Activated naive CD4-positive, alpha-beta T cell treated with anti-CD3 and anti-CD28 coated beads, Interleukin-2, amount 50 U/mL, for 24 hours (primary cell): ENCODE data around the gene TPSB2.
"Not testable (repeated sequence)": the region's sequence is repeated elsewhere in the genome, so short reads cannot be mapped to it uniquely, and the experiment has no call there.

Source experiments
- H3K27ac Mint-ChIP-seq: one replicate; pipeline ENCODE4 v1.8.0; 2021; ENCODE audit warnings: mild to moderate bottlenecking, mixed read lengths
- H3K27me3 Mint-ChIP-seq: one replicate; pipeline ENCODE4 v1.8.0; 2021; ENCODE audit warnings: mixed read lengths
- H3K36me3 Mint-ChIP-seq: one replicate; pipeline ENCODE4 v1.8.0; 2021; ENCODE audit warnings: mixed read lengths
- H3K4me1 Mint-ChIP-seq: one replicate; pipeline ENCODE4 v1.8.0; 2021; ENCODE audit warnings: mixed read lengths
- H3K4me3 Mint-ChIP-seq: one replicate; pipeline ENCODE4 v1.8.0; 2021; ENCODE audit warnings: mild to moderate bottlenecking, mixed read lengths
- H3K9me3 Mint-ChIP-seq: one replicate; pipeline ENCODE4 v1.8.0; 2021; ENCODE audit warnings: mixed read lengths

TPSB2 gene

GRCh38 chr16:1230084-1230470 is at the start of gene TPSB2:
TSS of gene TPSB2 (minus strand) at chr16:1230184. CDS start at chr16:1229951, 233 bp downstream.
- not testable (repeated sequence) for H3K4me3 Mint-ChIP-seq, H3K9me3 Mint-ChIP-seq, H3K36me3 Mint-ChIP-seq, H3K27ac Mint-ChIP-seq, H3K4me1 Mint-ChIP-seq, H3K27me3 Mint-ChIP-seq

GRCh38 chr16:1279081-1279944 is 49.3 kb upstream of the TPSB2 start:
- no peak overlapping the region for H3K4me3 Mint-ChIP-seq
- H3K27ac Mint-ChIP-seq: peak overlapping the region; percentile 65
- peaks cover 9% of the 10 kb centered on the region for H3K27me3 Mint-ChIP-seq
- no peaks in the 10 kb centered on the region for H3K4me1 Mint-ChIP-seq
- no peaks in the 10 kb centered on the region for H3K9me3 Mint-ChIP-seq
- H3K36me3 Mint-ChIP-seq: no peaks in the 10 kb centered on the region

GRCh38 chr16:1278477-1278876 is 48.5 kb upstream of the TPSB2 start:
- H3K9me3 Mint-ChIP-seq: no peaks in the 10 kb centered on the region
- no peaks in the 10 kb centered on the region for H3K4me1 Mint-ChIP-seq
- H3K27ac Mint-ChIP-seq: no peak overlapping the region

GRCh38 chr16:1277617-1278282 is 47.8 kb upstream of the TPSB2 start:
- H3K4me3 Mint-ChIP-seq: no peak overlapping the region
- no peak overlapping the region for H3K27ac Mint-ChIP-seq
- H3K4me1 Mint-ChIP-seq: no peaks in the 10 kb centered on the region
- peaks cover 9% of the 10 kb centered on the region for H3K27me3 Mint-ChIP-seq
- H3K9me3 Mint-ChIP-seq: no peaks in the 10 kb centered on the region
- H3K36me3 Mint-ChIP-seq: no peaks in the 10 kb centered on the region

More at GRCh38 chr16:1278477-1278876, 48.5 kb upstream of the TPSB2 start:
- no peak overlapping the region for H3K4me3 Mint-ChIP-seq
- peaks cover 9% of the 10 kb centered on the region for H3K27me3 Mint-ChIP-seq
- H3K36me3 Mint-ChIP-seq: no peaks in the 10 kb centered on the region

- Mint-ChIP-seq H3K27me3 (peaks cover 9% of the 10 kb centered on the region), H3K27ac (no peak overlapping the region), H3K9me3 (no peaks in the 10 kb centered on the region), H3K4me1 (no peaks in the 10 kb centered on the region), H3K4me3 (no peak overlapping the region), H3K36me3 (no peaks in the 10 kb centered on the region)
These were observed 47.2 kb upstream of the TPSB2 start for GRCh38 chr16:1277151-1277598.

- Mint-ChIP-seq H3K27me3 (peaks cover 9% of the 10 kb centered on the region), H3K27ac (no peak overlapping the region), H3K4me1 (no peaks in the 10 kb centered on the region), H3K9me3 (no peaks in the 10 kb centered on the region), H3K36me3 (no peaks in the 10 kb centered on the region), H3K4me3 (no peak overlapping the region)
These were observed 46.5 kb upstream of the TPSB2 start for GRCh38 chr16:1276580-1276878.

- Mint-ChIP-seq H3K36me3 (no peaks in the 10 kb centered on the region), H3K9me3 (no peaks in the 10 kb centered on the region), H3K27me3 (peaks cover 9% of the 10 kb centered on the region), H3K4me3 (no peak overlapping the region), H3K27ac (no peak overlapping the region), H3K4me1 (no peaks in the 10 kb centered on the region)
These were observed 46.0 kb upstream of the TPSB2 start for GRCh38 chr16:1275791-1276579.

GRCh38 chr16:1274767-1275166 is 44.8 kb upstream of the TPSB2 start:
- Mint-ChIP-seq H3K9me3 (no peaks in the 10 kb centered on the region), H3K36me3 (no peaks in the 10 kb centered on the region), H3K27ac (no peak overlapping the region), H3K4me3 (no peak overlapping the region), H3K4me1 (no peaks in the 10 kb centered on the region), H3K27me3 (peaks cover 12% of the 10 kb centered on the region)

GRCh38 chr16:1273816-1274215 is 43.8 kb upstream of the TPSB2 start:
- Mint-ChIP-seq H3K4me1 (no peaks in the 10 kb centered on the region), H3K9me3 (no peaks in the 10 kb centered on the region), H3K36me3 (no peaks in the 10 kb centered on the region), H3K27ac (no peak overlapping the region), H3K27me3 (peaks cover 12% of the 10 kb centered on the region), H3K4me3 (no peak overlapping the region)

- no peak overlapping the region for H3K27ac Mint-ChIP-seq
- no peaks in the 10 kb centered on the region for H3K9me3 Mint-ChIP-seq
- H3K36me3 Mint-ChIP-seq: no peaks in the 10 kb centered on the region
- H3K4me3 Mint-ChIP-seq: no peak overlapping the region
- H3K4me1 Mint-ChIP-seq: no peaks in the 10 kb centered on the region
- H3K27me3 Mint-ChIP-seq: peaks cover 10% of the 10 kb centered on the region
These were observed 42.6 kb upstream of the TPSB2 start for GRCh38 chr16:1272453-1273198.

GRCh38 chr16:1271724-1272413 is 41.9 kb upstream of the TPSB2 start:
- H3K4me1 Mint-ChIP-seq, H3K36me3 Mint-ChIP-seq, H3K27ac Mint-ChIP-seq, H3K9me3 Mint-ChIP-seq, H3K4me3 Mint-ChIP-seq, H3K27me3 Mint-ChIP-seq: not testable (repeated sequence)

GRCh38 chr16:1271380-1271723 is 41.4 kb upstream of the TPSB2 start:
- no peaks in the 10 kb centered on the region for H3K4me1 Mint-ChIP-seq
- no peaks in the 10 kb centered on the region for H3K9me3 Mint-ChIP-seq
- H3K27ac Mint-ChIP-seq: no peak overlapping the region

GRCh38 chr16:1269418-1269817 is 39.4 kb upstream of the TPSB2 start:
- not testable (repeated sequence) for H3K9me3 Mint-ChIP-seq, H3K36me3 Mint-ChIP-seq, H3K27ac Mint-ChIP-seq, H3K27me3 Mint-ChIP-seq, H3K4me1 Mint-ChIP-seq, H3K4me3 Mint-ChIP-seq

More at GRCh38 chr16:1271380-1271723, 41.4 kb upstream of the TPSB2 start:
- H3K4me3 Mint-ChIP-seq: no peak overlapping the region
- H3K36me3 Mint-ChIP-seq: no peaks in the 10 kb centered on the region
- H3K27me3 Mint-ChIP-seq: peaks cover 10% of the 10 kb centered on the region

- Mint-ChIP-seq H3K4me1 (no peaks in the 10 kb centered on the region), H3K27ac (no peak overlapping the region), H3K4me3 (no peak overlapping the region), H3K9me3 (no peaks in the 10 kb centered on the region), H3K36me3 (no peaks in the 10 kb centered on the region), H3K27me3 (peaks cover 8% of the 10 kb centered on the region)
These were observed 35.8 kb upstream of the TPSB2 start for GRCh38 chr16:1265826-1266225.

- Mint-ChIP-seq H3K4me3 (no peak overlapping the region), H3K9me3 (no peaks in the 10 kb centered on the region), H3K27me3 (peaks cover 9% of the 10 kb centered on the region), H3K36me3 (no peaks in the 10 kb centered on the region), H3K27ac (no peak overlapping the region), H3K4me1 (no peaks in the 10 kb centered on the region)
These were observed 35.2 kb upstream of the TPSB2 start for GRCh38 chr16:1265090-1265630.
